ENCODE results near the gene SNX27.

SNX27 gene

GRCh38 chr1:151629278-151629677 is 17.4 kb downstream of the SNX27 start:
- TF ChIP-seq ZNF560 (tag by site-specific recombination; IDR thresholded peaks at IDR 0.05; ENCODE audit: borderline replicate concordance) (no peak), HOXD13 (CRISPR knock-in tag; IDR thresholded peaks at IDR 0.05; ENCODE audit: borderline replicate concordance) (no peak), ZSCAN18 (tag by site-specific recombination; IDR thresholded peaks at IDR 0.05) (no peak), ZNF274 (IDR thresholded peaks at IDR 0.05; ENCODE audit: low read length) (no peak), ZNF274 (tag by site-specific recombination; IDR thresholded peaks at IDR 0.05; ENCODE audit: borderline replicate concordance) (no peak), ZNF670 (tag by site-specific recombination; IDR thresholded peaks at IDR 0.05; ENCODE audit: low read depth) (no peak), ZNF248 (tag by site-specific recombination; IDR thresholded peaks at IDR 0.05) (no peak), ZNF621 (tag by site-specific recombination; IDR thresholded peaks at IDR 0.05) (no peak), ZNF174 (tag by site-specific recombination; IDR thresholded peaks at IDR 0.05) (no peak), ZIC2 (tag by site-specific recombination; IDR thresholded peaks at IDR 0.05) (no peak), ZNF221 (tag by site-specific recombination; IDR thresholded peaks at IDR 0.05; ENCODE audit: borderline replicate concordance) (no peak), HOXA7 (CRISPR knock-in tag; IDR thresholded peaks at IDR 0.05; ENCODE audit: borderline replicate concordance) (no peak), GFI1B (tag by site-specific recombination; IDR thresholded peaks at IDR 0.05) (no peak), REST (tag by site-specific recombination; IDR thresholded peaks at IDR 0.05) (no peak), ZNF626 (tag by site-specific recombination; IDR thresholded peaks at IDR 0.05) (no peak)
- TF ChIP-seq, protein P1, sequence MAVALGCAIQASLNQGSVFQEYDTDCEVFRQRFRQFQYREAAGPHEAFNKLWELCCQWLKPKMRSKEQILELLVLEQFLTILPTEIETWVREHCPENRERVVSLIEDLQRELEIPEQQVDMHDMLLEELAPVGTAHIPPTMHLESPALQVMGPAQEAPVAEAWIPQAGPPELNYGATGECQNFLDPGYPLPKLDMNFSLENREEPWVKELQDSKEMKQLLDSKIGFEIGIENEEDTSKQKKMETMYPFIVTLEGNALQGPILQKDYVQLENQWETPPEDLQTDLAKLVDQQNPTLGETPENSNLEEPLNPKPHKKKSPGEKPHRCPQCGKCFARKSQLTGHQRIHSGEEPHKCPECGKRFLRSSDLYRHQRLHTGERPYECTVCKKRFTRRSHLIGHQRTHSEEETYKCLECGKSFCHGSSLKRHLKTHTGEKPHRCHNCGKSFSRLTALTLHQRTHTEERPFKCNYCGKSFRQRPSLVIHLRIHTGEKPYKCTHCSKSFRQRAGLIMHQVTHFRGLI (tag by site-specific recombination; IDR thresholded peaks at IDR 0.05) = no peak
- H3K4me3 ChIP-seq (ENCODE audit: low read depth, low read length) = no peak overlapping the region
- POLR2A ChIA-PET = interaction anchor here (1.0 kb wide), 1 partner anchor 9 kb away, joined by 3 read pairs; no protein-coding TSS in a partner anchor
- H3K9me3 ChIP-seq (ENCODE audit: control insufficient read depth, insufficient read depth, low read depth, low read length) = no peaks in the 10 kb centered on the region
- H3K36me3 ChIP-seq (ENCODE audit: control insufficient read depth in 2 of 2, insufficient read depth in 1 of 2, low read length in 2 of 2) = peaks cover 0 to 3% of the 10 kb centered on the region in 2 experiments; a peak in 2 of 3 replicates
- CTCF ChIA-PET = interaction anchor here (0.6 kb wide), 1 partner anchor 1528 kb away, joined by 4 read pairs; no protein-coding TSS in a partner anchor
- no peak overlapping the region for H3K27ac ChIP-seq (ENCODE audit: extremely low read depth, low read depth, low read length)
- H3K4me1 ChIP-seq (ENCODE audit: control insufficient read depth, insufficient read depth, low read length) = no peaks in the 10 kb centered on the region

- TF ChIP-seq ZNF837 (tag by site-specific recombination; IDR thresholded peaks at IDR 0.05) = no peak
- ChIA-PET POLR2A (no interaction called here), CTCF (interaction anchor here (1.6 to 2.2 kb wide), 2 partner anchors 39 to 42 kb away, joined by 4 to 9 read pairs; no protein-coding TSS in a partner anchor)
These were observed 23.7 kb downstream of the SNX27 start for GRCh38 chr1:151635479-151636072.

More at GRCh38 chr1:151635479-151636072, 23.7 kb downstream of the SNX27 start:
- no peak overlapping the region for H3K4me3 ChIP-seq (ENCODE audit: low read depth, low read length)
- H3K4me1 ChIP-seq (ENCODE audit: control insufficient read depth, insufficient read depth, low read length) = peaks cover 17% of the 10 kb centered on the region
- H3K36me3 ChIP-seq (ENCODE audit: control insufficient read depth in 2 of 2, insufficient read depth in 1 of 2, low read length in 2 of 2) = peaks cover 0 to under 1% of the 10 kb centered on the region in 2 experiments; a peak in 2 of 3 replicates
- H3K27ac ChIP-seq (ENCODE audit: extremely low read depth, low read depth, low read length) = no peak overlapping the region
- H3K9me3 ChIP-seq (ENCODE audit: control insufficient read depth, insufficient read depth, low read depth, low read length) = no peaks in the 10 kb centered on the region
